ENCODE data around the gene EPHB2. TPM values are rescaled to one million over a fixed set of nuclear protein-coding genes. Genes with fewer than 3 reads are reported as not detected.
"Not testable (repeated sequence)": the region's sequence is repeated elsewhere in the genome, so short reads cannot be mapped to it uniquely, and the experiment has no call there.

Gene EPHB2
- total RNA-seq, 1 donor from 2014 or later: 3.9 TPM

GRCh38 chr1:22666412-22666811 is 44.2 kb upstream of the EPHB2 start:
- Histone ChIP-seq H3K27me3 (no peaks in the 10 kb centered on the region), H3K4me1 (no peaks in the 10 kb centered on the region), H3K27ac (no peak overlapping the region), H3K4me3 (no peak overlapping the region), H3K9me3 (no peaks in the 10 kb centered on the region), H3K36me3 (no peaks in the 10 kb centered on the region)
- TF ChIP-seq POLR2A (IDR thresholded peaks at IDR 0.05): no peak
- no peak for TF ChIP-seq CTCF (IDR thresholded peaks at IDR 0.05)
- no peak for TF ChIP-seq POLR2AphosphoS5 (IDR thresholded peaks at IDR 0.05; ENCODE audit: insufficient read depth in 1 of 2, low read depth in 1 of 2)
- DNase-seq (ENCODE audit: extremely low spot score in 2 of 2): no peak
- intact Hi-C loops (cut with DNase I): no loop called here

- H3K27ac ChIP-seq; H3K4me1 ChIP-seq; intact Hi-C loops (cut with DNase I); DNase-seq (ENCODE audit: extremely low spot score in 2 of 2); H3K9me3 ChIP-seq; H3K4me3 ChIP-seq; H3K27me3 ChIP-seq; H3K36me3 ChIP-seq: not testable (repeated sequence)
Observed at GRCh38 chr1:22668840-22669239, 41.8 kb upstream of the EPHB2 start.

GRCh38 chr1:22670352-22670975 is 40.2 kb upstream of the EPHB2 start:
- Histone ChIP-seq H3K4me3 (no peak overlapping the region), H3K36me3 (no peaks in the 10 kb centered on the region), H3K4me1 (no peaks in the 10 kb centered on the region), H3K9me3 (no peaks in the 10 kb centered on the region), H3K27ac (no peak overlapping the region), H3K27me3 (no peaks in the 10 kb centered on the region)
- TF ChIP-seq CTCF (IDR thresholded peaks at IDR 0.05) (no peak), POLR2A (IDR thresholded peaks at IDR 0.05) (no peak), POLR2AphosphoS5 (IDR thresholded peaks at IDR 0.05; ENCODE audit: insufficient read depth in 1 of 2, low read depth in 1 of 2) (no peak)
- intact Hi-C loops (cut with DNase I): no loop called here
- no peak for DNase-seq (ENCODE audit: extremely low spot score in 2 of 2)

- Histone ChIP-seq H3K9me3 (no peaks in the 10 kb centered on the region), H3K36me3 (no peaks in the 10 kb centered on the region), H3K4me3 (no peak overlapping the region), H3K27ac (no peak overlapping the region), H3K27me3 (peaks cover 3% of the 10 kb centered on the region), H3K4me1 (no peaks in the 10 kb centered on the region)
- intact Hi-C loops (cut with DNase I): no loop called here
- TF ChIP-seq POLR2AphosphoS5 (IDR thresholded peaks at IDR 0.05; ENCODE audit: insufficient read depth in 1 of 2, low read depth in 1 of 2) (no peak), POLR2A (IDR thresholded peaks at IDR 0.05) (no peak)
- DNase-seq (ENCODE audit: extremely low spot score in 2 of 2): no peak
Observed at GRCh38 chr1:22671999-22672398, 38.6 kb upstream of the EPHB2 start.

GRCh38 chr1:22673486-22674409 is 36.9 kb upstream of the EPHB2 start:
- TF ChIP-seq CTCF (IDR thresholded peaks at IDR 0.05): peak in 1 of 3 experiments; percentile 14
- TF ChIP-seq POLR2A (IDR thresholded peaks at IDR 0.05): no peak
- H3K4me1 ChIP-seq: no peaks in the 10 kb centered on the region
- H3K4me3 ChIP-seq: no peak overlapping the region
- no peaks in the 10 kb centered on the region for H3K9me3 ChIP-seq
- H3K27ac ChIP-seq: no peak overlapping the region
- peaks cover 3% of the 10 kb centered on the region for H3K27me3 ChIP-seq
- no peak for DNase-seq (ENCODE audit: extremely low spot score in 2 of 2)
- intact Hi-C loops (cut with DNase I): no loop called here
- no peaks in the 10 kb centered on the region for H3K36me3 ChIP-seq

- intact Hi-C loops (cut with DNase I): no loop called here
- no peak for DNase-seq (ENCODE audit: extremely low spot score in 2 of 2)
- TF ChIP-seq POLR2A (IDR thresholded peaks at IDR 0.05) (no peak), CTCF (IDR thresholded peaks at IDR 0.05) (no peak), POLR2AphosphoS5 (IDR thresholded peaks at IDR 0.05; ENCODE audit: insufficient read depth in 1 of 2, low read depth in 1 of 2) (no peak)
- Histone ChIP-seq H3K9me3 (no peaks in the 10 kb centered on the region), H3K4me1 (no peaks in the 10 kb centered on the region), H3K36me3 (no peaks in the 10 kb centered on the region), H3K4me3 (no peak overlapping the region), H3K27me3 (peaks cover 3% of the 10 kb centered on the region), H3K27ac (no peak overlapping the region)
Observed at GRCh38 chr1:22674410-22674749, 36.3 kb upstream of the EPHB2 start.

- H3K9me3 ChIP-seq; intact Hi-C loops (cut with DNase I); H3K27ac ChIP-seq; H3K27me3 ChIP-seq; H3K4me3 ChIP-seq; H3K4me1 ChIP-seq; DNase-seq (ENCODE audit: extremely low spot score in 2 of 2); H3K36me3 ChIP-seq: not testable (repeated sequence)
Observed at GRCh38 chr1:22676151-22676550, 34.5 kb upstream of the EPHB2 start.

All from vagina (tissue), 2 donors.